MCF 10A (cell line): ENCODE measurements around the gene PLEKHG7. TPM values are rescaled to one million over a fixed set of nuclear protein-coding genes. Genes with fewer than 3 reads are reported as not detected.

ENCODE experiments used
- BruUV-seq: library from RNA; stranded (reverse); fragments of 400-500 nt; replicated peaks from 2 replicates; lab custom pipeline; 2021; lab: Mats Ljungman, UMichigan
- CTCF ChIA-PET: fragments of 300-600 bp; sonication (Branson Sonifier 250); formaldehyde crosslinking; extraction: SDS; loops from one replicate; lab custom pipeline; 2021; ENCODE audit warnings: antibody characterized with exemption, inconsistent platforms; lab: Yijun Ruan, JAX
- POLR2A ChIA-PET: fragments of 300-600, 350-650 bp; sonication (Branson Sonifier 250); formaldehyde crosslinking; extraction: SDS; loops from one replicate; lab custom pipeline; 2020; ENCODE audit warnings: antibody characterized with exemption, inconsistent platforms; lab: Yijun Ruan, JAX
- DNase-seq: peaks from one replicate; pipeline ENCODE4 v3.0.0-alpha.2; 2018; ENCODE audit not compliant: unreplicated experiment
- H3K27ac Mint-ChIP-seq: one replicate; pipeline ENCODE4 v1.8.0; 2022; ENCODE audit warnings: mild to moderate bottlenecking, low read depth, mixed read lengths; ENCODE audit not compliant: unreplicated experiment
- H3K27me3 Mint-ChIP-seq: one replicate; pipeline ENCODE4 v1.8.0; 2022; ENCODE audit warnings: mixed read lengths; ENCODE audit not compliant: insufficient read depth, unreplicated experiment
- H3K36me3 Mint-ChIP-seq: one replicate; pipeline ENCODE4 v1.8.0; 2022; ENCODE audit warnings: mild to moderate bottlenecking, moderate library complexity, mixed read lengths; ENCODE audit not compliant: insufficient read depth, unreplicated experiment
- H3K4me1 Mint-ChIP-seq: one replicate; pipeline ENCODE4 v1.8.0; 2022; ENCODE audit warnings: mixed read lengths; ENCODE audit not compliant: insufficient read depth, unreplicated experiment
- H3K4me3 Mint-ChIP-seq: one replicate; pipeline ENCODE4 v1.8.0; 2022; ENCODE audit warnings: mild to moderate bottlenecking, moderate library complexity, mixed read lengths; ENCODE audit not compliant: unreplicated experiment
- H3K9me3 Mint-ChIP-seq: one replicate; pipeline ENCODE4 v1.8.0; 2022; ENCODE audit warnings: mixed read lengths; ENCODE audit not compliant: unreplicated experiment
- CTCF ChIP-seq: fragments of 200-600 bp; IDR thresholded peaks from one replicate; pipeline ENCODE4 v1.8.0; 2022; ENCODE audit warnings: antibody characterized with exemption, mild to moderate bottlenecking; ENCODE audit not compliant: unreplicated experiment
- intact Hi-C: fragments of 100-400 bp; cut with micrococcal nuclease; formaldehyde crosslinking; loops from 2 replicates; pipeline ENCODE4 v1.14.1; 2022
- total RNA-seq: library from RNA; stranded (reverse); gene quantifications from 2 replicates; pipeline ENCODE4 v1.2.3, GENCODE V29; 2022

The PLEKHG7 gene
- total RNA-seq, 1 experiment from 2014 or later: not detected

GRCh38 chr12:92796650-92797049, 93.9 kb downstream of the PLEKHG7 start:
- Mint-ChIP-seq H3K4me1 (no peaks in the 10 kb centered on the region), H3K27me3 (no peaks in the 10 kb centered on the region), H3K27ac (no peak overlapping the region), H3K9me3 (peaks cover 7% of the 10 kb centered on the region), H3K36me3 (peaks cover 37% of the 10 kb centered on the region), H3K4me3 (no peak overlapping the region)
- POLR2A ChIA-PET: interaction anchor here (0.9 to 3.0 kb wide), 2 partner anchors 12 to 133 kb away, joined by 3 to 16 read pairs; partner anchors contain the start of gene EEA1
- TF ChIP-seq CTCF: no peak
- CTCF ChIA-PET: interaction anchor here (0.6 to 2.3 kb wide), 3 partner anchors 12 to 600 kb away, joined by 3 to 13 read pairs (median 5); no protein-coding TSS in a partner anchor
- DNase-seq: no peak
- no TSS peak for BruUV-seq
- intact Hi-C loops: no loop called here

GRCh38 chr12:92802906-92803305, 100.1 kb downstream of the PLEKHG7 start:
- Mint-ChIP-seq H3K9me3 (no peaks in the 10 kb centered on the region), H3K27ac (no peak overlapping the region), H3K4me1 (no peaks in the 10 kb centered on the region), H3K27me3 (no peaks in the 10 kb centered on the region), H3K36me3 (peaks cover 29% of the 10 kb centered on the region), H3K4me3 (no peak overlapping the region)
- no TSS peak for BruUV-seq
- DNase-seq: no peak
- intact Hi-C loops: no loop called here
- no peak for TF ChIP-seq CTCF
- ChIA-PET CTCF (interaction anchor here (1.0 kb wide), 1 partner anchor 124 kb away, joined by 3 read pairs; no protein-coding TSS in a partner anchor), POLR2A (no interaction called here)

GRCh38 chr12:92803903-92804302, 101.1 kb downstream of the PLEKHG7 start:
- Mint-ChIP-seq H3K27me3 (no peaks in the 10 kb centered on the region), H3K9me3 (no peaks in the 10 kb centered on the region), H3K4me3 (no peak overlapping the region), H3K27ac (no peak overlapping the region), H3K4me1 (no peaks in the 10 kb centered on the region), H3K36me3 (peaks cover 27% of the 10 kb centered on the region)
- POLR2A ChIA-PET: no interaction called here
- CTCF ChIA-PET: no interaction called here
- intact Hi-C loops: no loop called here
- DNase-seq: no peak
- BruUV-seq: no TSS peak
- TF ChIP-seq CTCF: no peak

GRCh38 chr12:92810370-92810769, 107.6 kb downstream of the PLEKHG7 start:
- no peaks in the 10 kb centered on the region for H3K27me3 Mint-ChIP-seq

More at GRCh38 chr12:92810370-92810769, 107.6 kb downstream of the PLEKHG7 start:
- no peaks in the 10 kb centered on the region for H3K4me1 Mint-ChIP-seq
- ChIA-PET CTCF (interaction anchor here (1.2 kb wide), 1 partner anchor 15 kb away, joined by 3 read pairs; no protein-coding TSS in a partner anchor), POLR2A (interaction anchor here (1.9 kb wide), 1 partner anchor 119 kb away, joined by 6 read pairs; the partner anchor contains the start of gene EEA1)
- H3K9me3 Mint-ChIP-seq: no peaks in the 10 kb centered on the region
- DNase-seq: no peak
- BruUV-seq: no TSS peak
- intact Hi-C loops: no loop called here
- no peak overlapping the region for H3K27ac Mint-ChIP-seq
- TF ChIP-seq CTCF: no peak
- no peak overlapping the region for H3K4me3 Mint-ChIP-seq
- peaks cover 31% of the 10 kb centered on the region for H3K36me3 Mint-ChIP-seq
